Measurements from ENCODE around the gene MEF2C.
"Not testable (repeated sequence)": the region's sequence is repeated elsewhere in the genome, so short reads cannot be mapped to it uniquely, and the experiment has no call there.

The MEF2C gene

GRCh38 chr5:88883059-88883835 lies at the start of gene MEF2C:
Gene MEF2C, minus strand, starts transcription at chr5:88883184. Its CDS starts 59,396 bp downstream, at chr5:88823788.
- DNase-seq: peak; percentile 87

- DNase-seq: no peak
Observed at GRCh38 chr5:88932541-88932940, 49.6 kb upstream of the MEF2C start.

GRCh38 chr5:88930335-88930734 lies 47.4 kb upstream of the MEF2C start:
- no peak for DNase-seq

- no peak for DNase-seq
Observed at GRCh38 chr5:88929385-88929784, 46.4 kb upstream of the MEF2C start.

GRCh38 chr5:88926774-88927173 lies 43.8 kb upstream of the MEF2C start:
- DNase-seq: no peak

GRCh38 chr5:88925692-88926490 lies 42.9 kb upstream of the MEF2C start:
- DNase-seq: no peak

- DNase-seq: no peak
Observed at GRCh38 chr5:88924330-88924657, 41.3 kb upstream of the MEF2C start.

GRCh38 chr5:88923623-88924329 lies 40.8 kb upstream of the MEF2C start:
- DNase-seq: no peak

GRCh38 chr5:88912743-88913142 lies 29.8 kb upstream of the MEF2C start:
- DNase-seq: not testable (repeated sequence)

- DNase-seq: not testable (repeated sequence)
Observed at GRCh38 chr5:88911059-88911572, 28.1 kb upstream of the MEF2C start.

- not testable (repeated sequence) for DNase-seq
Observed at GRCh38 chr5:88904478-88904877, 21.5 kb upstream of the MEF2C start.

- DNase-seq: not testable (repeated sequence)
Observed at GRCh38 chr5:88903966-88904365, 21.0 kb upstream of the MEF2C start.

- DNase-seq: not testable (repeated sequence)
Observed at GRCh38 chr5:88901077-88901476, 18.1 kb upstream of the MEF2C start.

- DNase-seq: no peak
Observed at GRCh38 chr5:88899096-88899737, 16.2 kb upstream of the MEF2C start.

- no peak for DNase-seq
Observed at GRCh38 chr5:88897748-88898147, 14.8 kb upstream of the MEF2C start.

GRCh38 chr5:88895681-88896501 lies 12.9 kb upstream of the MEF2C start:
- DNase-seq: no peak

- DNase-seq: peak; percentile 73
Observed at GRCh38 chr5:88892669-88893068, 9.7 kb upstream of the MEF2C start.

- no peak for DNase-seq
Observed at GRCh38 chr5:88890070-88890781, 7.2 kb upstream of the MEF2C start.

- peak; percentile 86 for DNase-seq
Observed at GRCh38 chr5:88889189-88890069, 6.4 kb upstream of the MEF2C start.

- no peak for DNase-seq
Observed at GRCh38 chr5:88888848-88889188, 5.8 kb upstream of the MEF2C start.

All from islet precursor cell (in vitro differentiated cells).